ENCODE measurements around the gene CCL20. TPM values are rescaled to one million over a fixed set of nuclear protein-coding genes. Genes with fewer than 3 reads are reported as not detected.
"Not testable (repeated sequence)": the region's sequence is repeated elsewhere in the genome, so short reads cannot be mapped to it uniquely, and the experiment has no call there.

Gene CCL20
- total and polyA plus RNA-seq, 2 of the 13 experiments (the other 11 are each of a cell fraction or from before 2014, with no cell fraction given), result 223 to 903 TPM

GRCh38 chr2:227834916-227835650 lies 21.4 kb downstream of the CCL20 start:
- ATAC-seq (no peak), DNase-seq (ENCODE audit: low spot score) (no peak), FAIRE-seq (no peak)
- 56% methylated on average over 5 of the region's 5 CpGs for WGBS (ENCODE audit: low lambda C conversion rate)
- no peaks in the 10 kb centered on the region for H3K79me2 ChIP-seq (ENCODE audit: insufficient read depth, low read length)
- no peak overlapping the region for H3K4me2 ChIP-seq (ENCODE audit: low read depth, low read length)
- no peaks in the 10 kb centered on the region for H3K9me3 ChIP-seq (ENCODE audit: low read length)
- no peak overlapping the region for H3K27ac ChIP-seq (ENCODE audit: extremely low read length, insufficient read depth, low read length)
- in situ Hi-C loops (cut with HindIII; ENCODE audit: extremely low pct_ligation_motif_present, low pct_unique_long_range_greater_than_20kb), result no loop called here
- intact Hi-C loops (cut with micrococcal nuclease; ENCODE audit: unreplicated experiment), result no loop called here
- no peaks in the 10 kb centered on the region for H4K20me1 ChIP-seq (ENCODE audit: insufficient read depth, low read length)
- no TSS peak for BruUV-seq (replicated peaks)
- H3K9ac ChIP-seq (ENCODE audit: insufficient read depth, low read depth, low read length), result no peak overlapping the region
- no peaks in the 10 kb centered on the region for H3K36me3 ChIP-seq (replicated peaks in 1 of 2; ENCODE audit: control insufficient read depth in 1 of 2, insufficient read depth in 2 of 2, low read length in 2 of 2)
- H3K27me3 ChIP-seq (ENCODE audit: control insufficient read depth in 1 of 2, insufficient read depth in 2 of 2, low read length in 2 of 2), result no peaks in the 10 kb centered on the region
- POLR2A ChIA-PET, result interaction anchor here (0.6 to 1.0 kb wide), 2 partner anchors 8 to 14 kb away, joined by 3 read pairs; no protein-coding TSS in a partner anchor
- H3K4me1 ChIP-seq (ENCODE audit: insufficient read depth, low read length), result peaks cover 12% of the 10 kb centered on the region
- CTCF ChIA-PET (ENCODE audit: low intra/inter-chr PET ratio, low total read pairs), result no interaction called here
- TF ChIP-seq ATF1 (CRISPR knock-in tag; IDR thresholded peaks at IDR 0.05) (0 out of 2 replicates have a peak, but pooled peaks have one; percentile 11), ZNF3 (CRISPR knock-in tag; IDR thresholded peaks at IDR 0.05) (no peak)
- H2AFZ ChIP-seq (ENCODE audit: low read length), result no peak overlapping the region
- no peak overlapping the region for H3K4me3 ChIP-seq (replicated peaks in 1 of 3; ENCODE audit: insufficient read depth in 1 of 3, low read depth in 2 of 3, low read length in 3 of 3)

GRCh38 chr2:227839339-227840129 lies 25.9 kb downstream of the CCL20 start:
- H3K36me3 ChIP-seq (replicated peaks in 1 of 2; ENCODE audit: control insufficient read depth in 1 of 2, insufficient read depth in 2 of 2, low read length in 2 of 2); H3K27me3 ChIP-seq (ENCODE audit: control insufficient read depth in 1 of 2, insufficient read depth in 2 of 2, low read length in 2 of 2); BruUV-seq (replicated peaks); H4K20me1 ChIP-seq (ENCODE audit: insufficient read depth, low read length); H3K79me2 ChIP-seq (ENCODE audit: insufficient read depth, low read length); DNase-seq (ENCODE audit: low spot score); H3K9ac ChIP-seq (ENCODE audit: insufficient read depth, low read depth, low read length); POLR2A ChIA-PET; H3K9me3 ChIP-seq (ENCODE audit: low read length); H2AFZ ChIP-seq (ENCODE audit: low read length); H3K27ac ChIP-seq (ENCODE audit: extremely low read length, insufficient read depth, low read length); ATAC-seq; FAIRE-seq; intact Hi-C loops (cut with micrococcal nuclease; ENCODE audit: unreplicated experiment); in situ Hi-C loops (cut with HindIII; ENCODE audit: extremely low pct_ligation_motif_present, low pct_unique_long_range_greater_than_20kb); CTCF ChIA-PET (ENCODE audit: low intra/inter-chr PET ratio, low total read pairs); TF ChIP-seq NR2F6 (IDR thresholded peaks at IDR 0.05): not testable (repeated sequence)
- Histone ChIP-seq H3K4me3 (replicated peaks in 1 of 3; ENCODE audit: insufficient read depth in 1 of 3, low read depth in 2 of 3, low read length in 3 of 3) (peak overlapping the region in 1 of 3 experiments; percentile 13; a peak in 1 of 6 replicates), H3K4me1 (ENCODE audit: insufficient read depth, low read length) (peaks cover 11% of the 10 kb centered on the region), H3K4me2 (ENCODE audit: low read depth, low read length) (peak overlapping the region; percentile 38)
- 36% methylated on average over 7 of the region's 7 CpGs for WGBS (ENCODE audit: low lambda C conversion rate)
- 0 out of 2 replicates have a peak, but pooled peaks have one; percentile 20 for TF ChIP-seq TARDBP (CRISPR knock-in tag; IDR thresholded peaks at IDR 0.05)
- TF ChIP-seq ELF1 (CRISPR knock-in tag; IDR thresholded peaks at IDR 0.05), result 0 out of 2 replicates have a peak, but pooled peaks have one; percentile 30
- 0 out of 2 replicates have a peak, but pooled peaks have one; percentile 11 for TF ChIP-seq ARID5B (CRISPR knock-in tag; IDR thresholded peaks at IDR 0.05)
- TF ChIP-seq REPIN1 (CRISPR knock-in tag; IDR thresholded peaks at IDR 0.05; ENCODE audit: borderline replicate concordance, low read depth), result 0 out of 2 replicates have a peak, but pooled peaks have one; percentile 25
- 0 out of 2 replicates have a peak, but pooled peaks have one; percentile 8 for TF ChIP-seq SALL1 (CRISPR knock-in tag; IDR thresholded peaks at IDR 0.05)
- TF ChIP-seq BORCS8-MEF2B (CRISPR knock-in tag; IDR thresholded peaks at IDR 0.05), result 0 out of 2 replicates have a peak, but pooled peaks have one; percentile 39
- TF ChIP-seq NR2F6 (CRISPR knock-in tag; IDR thresholded peaks at IDR 0.05), result peak; percentile 25; the same call in 1 of the 2 replicates
- 0 out of 2 replicates have a peak, but pooled peaks have one; percentile 50 for TF ChIP-seq CSRNP1 (CRISPR knock-in tag; IDR thresholded peaks at IDR 0.05)
